Measurements from ENCODE around the gene FLACC1.
"Not testable (repeated sequence)": the region's sequence is repeated elsewhere in the genome, so short reads cannot be mapped to it uniquely, and the experiment has no call there.

Gene FLACC1, protein sequence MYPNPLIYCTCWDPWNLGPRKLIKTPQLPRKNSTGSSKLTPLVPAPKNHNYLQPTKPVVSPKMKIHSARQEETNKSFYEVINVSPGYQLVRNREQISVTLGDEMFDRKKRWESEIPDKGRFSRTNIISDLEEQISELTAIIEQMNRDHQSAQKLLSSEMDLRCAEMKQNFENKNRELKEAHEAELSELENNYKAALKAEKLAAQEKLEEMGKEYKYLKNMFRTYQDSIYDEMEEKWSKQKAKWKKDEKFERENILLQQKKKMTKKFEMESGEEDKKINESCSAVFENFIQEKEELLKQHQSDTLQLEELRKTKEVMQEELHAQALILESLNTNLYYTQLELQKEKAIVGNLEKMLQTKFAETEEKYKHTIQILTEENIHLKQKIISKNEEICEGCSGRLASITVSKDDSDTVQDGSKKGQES

DNA sequence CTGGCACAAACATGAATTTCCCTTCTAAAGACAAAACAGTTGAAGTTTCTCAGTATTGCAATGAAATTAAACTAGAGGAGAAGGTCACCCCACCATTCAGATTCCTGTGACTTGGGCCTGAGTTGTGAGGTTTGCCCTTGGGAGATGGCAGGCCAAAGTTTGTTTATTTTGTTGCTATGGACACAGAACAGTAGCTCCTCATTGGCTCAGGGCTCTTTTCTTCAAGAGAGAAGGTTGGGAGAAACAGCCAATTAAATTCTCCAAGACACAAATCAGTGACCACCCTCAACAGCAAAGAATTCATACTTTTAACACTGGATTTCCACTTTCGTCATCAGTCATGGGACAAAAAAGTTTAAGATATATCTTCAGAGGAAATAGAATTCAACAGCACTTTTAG, at the start of gene FLACC1:
FLACC1 (minus strand) TSS at position 125 of the 400 bp plus-strand sequence. CDS start 5,941 bp downstream, outside the sequence.
- peak; percentile 87 for DNase-seq (ENCODE audit: low spot score)

DNA sequence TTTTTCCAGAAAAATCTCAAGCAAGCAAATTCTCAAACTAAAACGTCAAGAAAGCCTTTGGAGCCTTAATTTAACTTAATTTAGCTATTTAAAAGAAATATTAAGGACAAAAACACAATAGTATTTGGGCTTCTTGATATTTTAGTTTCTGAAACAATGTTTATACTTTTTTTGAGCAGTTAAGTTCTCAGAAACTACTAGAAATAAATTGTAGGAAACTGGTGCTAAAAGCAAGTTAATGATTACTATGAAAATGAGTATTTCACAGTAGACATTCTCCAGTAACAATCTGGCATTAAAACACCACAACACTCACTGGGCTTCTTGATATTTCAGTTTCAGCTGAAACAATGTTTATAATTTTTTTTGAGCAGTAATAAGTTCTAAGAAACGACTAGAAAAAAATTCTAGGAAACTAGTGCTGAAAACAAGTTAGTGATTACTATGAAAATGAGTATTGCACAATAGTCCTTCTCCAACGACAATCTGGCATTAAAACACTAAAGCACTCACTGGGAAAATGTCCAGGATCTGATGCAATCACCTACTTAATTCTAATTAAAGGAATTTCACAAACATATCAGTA, 49.0 kb upstream of the FLACC1 start:
- DNase-seq (ENCODE audit: low spot score): peak; percentile 11

DNA sequence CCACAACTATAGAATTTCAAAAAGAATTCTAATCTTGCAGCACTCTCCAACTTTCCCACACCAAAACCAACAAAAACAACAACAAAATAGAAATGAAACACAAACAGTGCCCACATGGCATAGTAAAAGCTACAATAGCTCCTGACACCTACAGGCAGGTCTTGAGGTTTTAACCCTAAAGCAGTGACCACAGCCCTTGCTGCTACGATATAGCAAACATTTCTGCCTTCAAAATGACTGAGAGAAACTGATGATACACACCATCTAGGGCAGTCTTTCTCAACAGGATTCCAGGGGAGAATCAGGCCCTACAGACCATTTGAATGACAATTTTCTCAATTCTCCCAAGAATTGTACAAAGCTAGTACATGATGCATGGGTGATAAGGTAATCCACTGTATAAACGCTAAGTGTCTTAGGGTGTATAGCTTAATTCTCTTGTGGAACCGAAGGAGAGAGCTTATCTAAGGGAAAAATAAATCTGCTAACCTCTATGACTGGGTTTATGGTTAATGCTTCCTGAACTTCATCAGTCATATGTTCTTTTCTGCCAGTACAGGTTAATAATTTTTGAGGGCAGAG, 47.6 kb upstream of the FLACC1 start:
- no peak for DNase-seq (ENCODE audit: low spot score)

GRCh38 chr2:201403880-201404279, 46.7 kb upstream of the FLACC1 start:
- DNase-seq (ENCODE audit: low spot score): no peak

DNA sequence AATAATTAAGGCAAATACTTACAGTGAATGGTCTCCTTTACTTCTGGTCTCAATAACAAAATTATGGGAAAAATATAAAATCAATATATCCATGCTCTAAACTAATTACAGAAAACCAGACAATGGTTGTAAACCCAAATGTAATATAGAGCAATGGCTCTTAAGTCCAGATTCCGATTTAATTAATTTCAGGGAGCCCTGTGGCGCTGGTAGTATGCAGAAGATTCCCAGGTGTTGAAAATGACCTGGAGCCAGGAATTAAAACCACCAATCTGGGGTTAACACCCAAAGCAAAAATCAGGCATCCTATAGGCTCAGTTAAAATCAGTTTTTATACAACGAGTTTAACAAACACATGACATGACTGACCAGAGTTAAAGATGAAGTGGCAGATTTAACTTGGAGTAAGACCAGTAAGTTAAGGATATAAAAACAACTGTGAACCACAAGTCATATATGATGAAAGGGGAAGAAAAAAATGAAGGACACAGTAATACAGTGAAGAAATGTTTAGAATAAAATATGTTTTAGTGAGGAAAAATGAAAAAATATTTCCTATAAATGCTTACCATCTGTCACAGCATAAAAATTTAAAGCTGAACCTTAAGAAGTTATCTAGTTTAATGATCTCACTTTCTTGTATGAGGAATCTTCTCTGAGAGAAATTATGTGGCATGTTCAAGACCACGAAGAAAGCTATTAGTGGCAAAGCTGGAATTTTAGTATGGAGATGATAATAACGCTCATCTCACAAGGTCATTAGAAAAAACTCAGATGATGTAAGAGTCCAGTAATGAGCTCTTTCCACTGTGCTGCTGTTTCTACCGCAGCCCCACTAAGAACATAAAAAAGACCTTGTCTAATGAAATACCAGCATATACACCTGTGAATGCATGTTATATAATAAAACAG, 45.8 kb upstream of the FLACC1 start:
- DNase-seq (ENCODE audit: low spot score): no peak

- DNase-seq (ENCODE audit: low spot score): no peak
Observed at GRCh38 chr2:201401815-201402214, 44.7 kb upstream of the FLACC1 start.

DNA sequence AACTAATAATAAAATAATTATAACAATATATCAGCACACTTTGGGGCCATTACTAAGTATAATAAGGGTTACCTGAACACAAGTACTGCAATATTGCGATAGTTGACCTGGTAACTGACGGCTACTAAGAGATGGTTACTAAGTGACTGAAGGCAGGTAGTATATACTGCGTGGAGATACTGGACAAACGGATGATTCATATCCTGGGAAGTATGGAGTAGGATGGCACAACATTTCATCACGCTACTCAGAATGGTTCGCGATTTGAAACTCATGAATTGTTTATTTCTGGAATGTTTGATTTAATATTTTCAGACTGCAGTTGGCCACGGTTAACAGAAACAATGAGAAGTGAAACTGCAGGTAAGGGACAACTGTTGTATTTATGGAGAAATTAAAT, 39.5 kb upstream of the FLACC1 start:
- DNase-seq (ENCODE audit: low spot score): no peak

DNA sequence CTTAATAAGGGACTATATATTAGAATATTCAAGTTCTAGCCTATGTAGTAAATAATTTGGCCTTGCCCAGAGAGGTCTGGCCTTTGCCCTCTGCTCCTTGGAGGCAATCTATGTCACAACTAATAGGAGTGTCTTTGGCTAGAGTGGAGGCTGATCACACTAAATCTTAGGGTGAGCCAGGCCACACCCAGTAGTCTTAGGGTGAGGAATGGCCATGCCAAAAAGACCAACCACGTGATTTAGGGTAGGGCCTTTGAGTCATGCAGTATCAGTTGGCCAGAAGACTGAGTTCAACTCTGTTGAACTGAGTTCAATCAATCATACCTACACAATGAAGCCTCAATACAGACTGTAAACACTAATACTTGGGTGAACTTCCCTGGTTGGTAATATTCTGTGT, 26.0 kb upstream of the FLACC1 start:
- DNase-seq (ENCODE audit: low spot score): no peak

GRCh38 chr2:201378496-201379397, 21.6 kb upstream of the FLACC1 start:
- no peak for DNase-seq (ENCODE audit: low spot score)

- DNase-seq (ENCODE audit: low spot score): no peak
Observed at GRCh38 chr2:201377218-201377617, 20.1 kb upstream of the FLACC1 start.

DNA sequence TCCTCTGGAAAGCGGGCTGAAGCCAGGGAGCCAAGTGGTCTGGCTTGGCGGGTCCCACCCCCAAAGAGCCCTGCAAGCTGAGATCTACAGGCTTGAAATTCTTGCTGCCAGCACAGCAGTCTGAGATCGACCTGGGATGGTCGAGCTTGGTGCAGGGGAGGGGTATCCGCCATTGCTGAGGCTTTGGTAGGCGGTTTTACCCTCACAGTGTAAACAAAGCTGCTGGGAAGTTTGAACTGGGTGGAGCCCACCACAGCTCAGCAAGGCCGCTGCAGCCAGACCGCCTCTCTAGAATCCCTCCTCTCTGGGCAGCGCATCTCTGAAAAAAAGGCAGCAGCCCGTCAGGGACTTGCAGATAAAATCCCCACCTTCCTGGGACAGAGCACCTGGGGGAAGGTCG, 12.6 kb upstream of the FLACC1 start:
- DNase-seq (ENCODE audit: low spot score): no peak

DNA sequence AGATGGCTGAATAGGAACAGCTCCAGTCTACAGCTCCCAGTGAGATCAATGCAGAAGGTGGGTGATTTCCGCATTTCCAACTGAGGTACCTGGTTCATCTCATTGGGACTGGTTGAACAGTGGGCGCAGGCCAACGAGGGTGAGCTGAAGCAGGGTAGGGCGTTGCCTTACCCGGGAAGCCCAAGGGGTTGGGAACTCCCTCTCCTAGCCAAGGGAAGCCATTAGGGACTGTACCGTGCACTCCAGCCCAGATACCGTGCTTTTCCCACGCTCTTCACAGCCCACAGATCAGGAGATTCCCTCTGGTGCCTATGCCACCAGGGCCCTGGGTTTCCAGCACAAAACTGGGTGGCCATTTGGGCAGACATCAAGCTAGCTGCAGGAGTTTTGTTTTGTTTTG, 12.2 kb upstream of the FLACC1 start:
- DNase-seq (ENCODE audit: low spot score): not testable (repeated sequence)

GRCh38 chr2:201366146-201366545, 9.0 kb upstream of the FLACC1 start:
- no peak for DNase-seq (ENCODE audit: low spot score)

- DNase-seq (ENCODE audit: low spot score): peak; percentile 30
Observed at GRCh38 chr2:201363857-201364560, 6.9 kb upstream of the FLACC1 start.

- no peak for DNase-seq (ENCODE audit: low spot score)
Observed at GRCh38 chr2:201362396-201362795, 5.3 kb upstream of the FLACC1 start.

DNA sequence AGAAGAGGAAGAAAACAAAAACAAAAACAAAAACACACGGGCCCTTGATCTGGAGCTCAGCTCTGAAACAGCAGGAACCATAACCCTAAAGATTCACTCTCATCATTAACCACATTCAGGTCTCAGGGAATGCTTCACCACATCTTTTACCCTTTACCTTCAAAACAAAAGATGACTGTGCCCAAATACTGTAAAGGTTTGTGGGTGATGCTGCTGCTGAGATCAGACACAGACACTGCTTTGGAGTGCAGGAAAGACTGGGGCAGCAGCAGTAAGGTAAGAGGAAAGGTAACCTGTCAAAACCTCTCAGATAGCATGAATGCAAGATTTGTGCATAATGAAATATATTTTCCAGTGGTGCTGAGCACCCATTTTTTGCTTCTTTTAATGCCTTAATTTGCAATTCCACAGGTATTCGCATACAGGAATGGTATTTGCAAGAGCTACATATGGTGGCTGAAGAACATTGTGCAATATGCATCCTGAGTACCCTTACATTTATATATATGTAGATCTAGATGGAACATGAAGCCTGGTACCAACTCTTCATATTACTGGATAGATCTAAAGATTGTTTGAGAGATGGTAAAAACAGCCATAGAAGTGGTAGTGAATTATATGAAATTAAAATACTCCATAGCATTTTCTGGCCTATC, 4.1 kb upstream of the FLACC1 start:
- DNase-seq (ENCODE audit: low spot score): no peak

DNA sequence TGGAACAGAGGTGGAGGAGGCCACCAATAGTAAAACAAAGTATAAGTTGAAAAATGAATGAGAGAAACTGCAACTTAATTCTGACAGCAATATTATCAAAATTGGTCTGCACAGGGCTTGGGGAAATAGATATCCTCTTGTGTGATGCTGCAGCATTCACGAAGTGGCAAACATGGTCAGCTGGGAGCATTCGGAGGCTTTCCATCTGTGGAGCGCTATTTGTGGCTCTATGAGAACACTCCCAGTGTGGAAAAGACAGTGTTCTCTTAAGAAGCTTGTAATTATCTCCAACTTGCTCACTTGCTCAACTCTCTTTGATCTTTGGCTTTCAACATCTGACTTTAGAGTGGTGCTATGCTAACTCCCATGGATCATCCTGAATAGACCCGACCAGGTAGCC, 3.1 kb upstream of the FLACC1 start:
- DNase-seq (ENCODE audit: low spot score): no peak

- DNase-seq (ENCODE audit: low spot score): peak; percentile 35
Observed at GRCh38 chr2:201358684-201359083, 1.5 kb upstream of the FLACC1 start.

- no peak for DNase-seq (ENCODE audit: low spot score)
Observed at GRCh38 chr2:201353116-201353515, 4.0 kb downstream of the FLACC1 start.

- no peak for DNase-seq (ENCODE audit: low spot score)
Observed at GRCh38 chr2:201350879-201351278, 6.3 kb downstream of the FLACC1 start.

All from hepatic stellate cell (primary cell).